ENCODE results near the gene GCNT4.

The GCNT4 gene

DNA sequence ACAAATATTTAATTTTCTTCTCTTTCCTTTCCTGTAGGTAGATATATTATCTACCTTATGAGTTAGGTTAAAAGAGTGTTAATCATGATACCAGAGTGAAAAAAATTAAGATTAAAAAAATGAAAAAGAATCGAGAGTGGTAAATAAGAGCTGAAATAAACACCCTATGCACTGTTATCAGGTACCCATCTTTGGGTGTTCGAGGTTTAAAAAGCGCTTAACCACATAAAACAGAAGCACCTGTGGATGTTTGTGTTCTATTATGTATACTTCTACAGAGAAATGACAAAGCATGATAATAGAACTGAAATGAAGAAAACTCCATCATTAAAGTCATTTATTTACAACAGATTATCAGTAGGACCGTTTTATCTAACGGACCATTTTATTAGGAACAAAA is 25.7 kb upstream of the GCNT4 start:
- TF ChIP-seq, protein P1, sequence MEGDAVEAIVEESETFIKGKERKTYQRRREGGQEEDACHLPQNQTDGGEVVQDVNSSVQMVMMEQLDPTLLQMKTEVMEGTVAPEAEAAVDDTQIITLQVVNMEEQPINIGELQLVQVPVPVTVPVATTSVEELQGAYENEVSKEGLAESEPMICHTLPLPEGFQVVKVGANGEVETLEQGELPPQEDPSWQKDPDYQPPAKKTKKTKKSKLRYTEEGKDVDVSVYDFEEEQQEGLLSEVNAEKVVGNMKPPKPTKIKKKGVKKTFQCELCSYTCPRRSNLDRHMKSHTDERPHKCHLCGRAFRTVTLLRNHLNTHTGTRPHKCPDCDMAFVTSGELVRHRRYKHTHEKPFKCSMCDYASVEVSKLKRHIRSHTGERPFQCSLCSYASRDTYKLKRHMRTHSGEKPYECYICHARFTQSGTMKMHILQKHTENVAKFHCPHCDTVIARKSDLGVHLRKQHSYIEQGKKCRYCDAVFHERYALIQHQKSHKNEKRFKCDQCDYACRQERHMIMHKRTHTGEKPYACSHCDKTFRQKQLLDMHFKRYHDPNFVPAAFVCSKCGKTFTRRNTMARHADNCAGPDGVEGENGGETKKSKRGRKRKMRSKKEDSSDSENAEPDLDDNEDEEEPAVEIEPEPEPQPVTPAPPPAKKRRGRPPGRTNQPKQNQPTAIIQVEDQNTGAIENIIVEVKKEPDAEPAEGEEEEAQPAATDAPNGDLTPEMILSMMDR (IDR thresholded peaks at IDR 0.05; ENCODE audit: low read depth, low read length): no peak
- no peak overlapping the region for H3K4me3 ChIP-seq (ENCODE audit: low read depth, low read length)

DNA sequence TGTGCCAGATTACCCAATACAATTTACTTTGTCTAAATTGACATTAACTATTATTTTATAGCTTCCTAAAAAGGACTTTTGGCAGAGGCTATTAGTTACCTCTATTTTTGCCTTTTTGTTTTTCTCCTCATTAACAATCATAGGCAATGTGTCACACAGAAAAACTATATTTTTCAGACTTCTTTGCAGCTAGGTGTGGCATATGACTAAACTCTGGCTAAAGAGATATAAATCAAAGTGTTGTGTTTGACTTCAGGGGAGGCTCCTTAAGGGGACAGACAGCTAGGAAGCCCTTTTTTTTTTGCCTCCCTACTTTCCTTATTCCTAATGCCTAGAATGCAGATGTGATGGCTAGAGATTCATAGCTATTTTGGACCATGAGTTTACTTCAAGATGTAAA is 19.7 kb upstream of the GCNT4 start:
- H3K4me3 ChIP-seq (ENCODE audit: low read depth, low read length): no peak overlapping the region
- TF ChIP-seq, protein P1 (IDR thresholded peaks at IDR 0.05; ENCODE audit: low read depth, low read length): no peak

DNA sequence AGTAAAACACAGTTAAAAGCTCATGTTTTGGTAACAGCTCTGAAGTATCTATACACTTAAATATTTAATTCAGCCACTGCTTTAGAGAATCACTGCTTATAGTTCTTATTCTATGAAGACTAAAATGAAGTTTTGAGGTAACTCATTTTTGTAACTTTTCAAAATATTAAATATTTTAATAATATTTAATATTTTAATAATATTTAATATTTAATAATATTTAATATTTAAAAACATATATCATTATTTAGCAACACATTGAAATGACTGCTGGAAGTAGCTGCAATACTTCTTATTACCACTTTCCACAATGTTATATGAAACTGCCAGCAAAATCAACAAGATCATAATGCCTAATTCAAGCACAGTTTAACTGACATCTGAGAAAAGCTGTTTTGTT is 18.7 kb upstream of the GCNT4 start:
- TF ChIP-seq, protein P1 (IDR thresholded peaks at IDR 0.05; ENCODE audit: low read depth, low read length): no peak
- no peak overlapping the region for H3K4me3 ChIP-seq (ENCODE audit: low read depth, low read length)

DNA sequence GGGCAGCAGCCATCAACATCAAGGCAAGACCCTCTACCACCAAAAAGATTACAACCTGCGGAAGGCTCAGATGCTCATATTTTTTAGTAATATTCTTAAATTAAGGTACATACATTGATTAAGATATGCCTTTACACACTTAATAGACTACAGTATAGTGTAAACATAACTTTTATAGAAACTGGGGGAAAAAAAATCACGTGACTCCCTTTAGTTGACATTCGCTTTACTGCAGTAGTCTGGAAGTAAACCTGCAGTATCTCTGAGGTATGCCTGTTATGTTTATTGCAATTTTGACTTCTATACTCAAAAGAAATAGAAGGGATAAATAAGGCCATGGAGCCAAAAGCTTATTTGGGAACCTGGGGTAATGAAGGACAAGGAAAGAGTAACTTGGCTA is 15.1 kb upstream of the GCNT4 start:
- no peak overlapping the region for H3K4me3 ChIP-seq (ENCODE audit: low read depth, low read length)
- TF ChIP-seq, protein P1 (IDR thresholded peaks at IDR 0.05; ENCODE audit: low read depth, low read length): no peak

DNA sequence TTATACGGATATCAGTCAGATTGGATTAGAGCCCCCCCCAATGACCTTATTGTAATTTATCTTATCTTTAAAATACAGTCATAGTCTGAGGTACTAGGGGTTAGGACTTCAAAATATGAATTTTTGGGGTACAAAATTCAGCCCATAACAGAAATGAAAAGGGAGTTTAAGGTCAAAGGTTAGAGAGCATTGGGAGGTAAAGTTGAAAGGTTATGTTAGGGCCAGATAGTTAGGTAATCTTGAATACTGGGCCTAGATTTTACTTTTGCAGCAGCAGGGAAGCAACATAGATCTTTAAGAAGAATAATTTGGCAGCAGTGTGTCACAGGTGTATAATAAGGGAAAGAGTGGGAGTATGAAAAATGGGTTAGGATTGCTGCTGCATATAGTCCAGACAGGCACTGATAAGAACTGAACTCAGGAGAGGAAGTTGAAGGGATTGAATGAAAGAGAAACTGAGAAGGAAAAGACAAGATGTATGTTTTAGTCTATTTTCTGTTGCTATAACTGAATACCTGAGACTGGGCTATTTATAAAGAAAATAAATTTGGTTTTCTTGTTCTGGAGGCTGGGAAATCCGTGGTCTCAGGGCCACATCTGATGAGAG is 10.7 kb upstream of the GCNT4 start:
- TF ChIP-seq, protein P1 (IDR thresholded peaks at IDR 0.05; ENCODE audit: low read depth, low read length): no peak
- no peak overlapping the region for H3K4me3 ChIP-seq (ENCODE audit: low read depth, low read length)

DNA sequence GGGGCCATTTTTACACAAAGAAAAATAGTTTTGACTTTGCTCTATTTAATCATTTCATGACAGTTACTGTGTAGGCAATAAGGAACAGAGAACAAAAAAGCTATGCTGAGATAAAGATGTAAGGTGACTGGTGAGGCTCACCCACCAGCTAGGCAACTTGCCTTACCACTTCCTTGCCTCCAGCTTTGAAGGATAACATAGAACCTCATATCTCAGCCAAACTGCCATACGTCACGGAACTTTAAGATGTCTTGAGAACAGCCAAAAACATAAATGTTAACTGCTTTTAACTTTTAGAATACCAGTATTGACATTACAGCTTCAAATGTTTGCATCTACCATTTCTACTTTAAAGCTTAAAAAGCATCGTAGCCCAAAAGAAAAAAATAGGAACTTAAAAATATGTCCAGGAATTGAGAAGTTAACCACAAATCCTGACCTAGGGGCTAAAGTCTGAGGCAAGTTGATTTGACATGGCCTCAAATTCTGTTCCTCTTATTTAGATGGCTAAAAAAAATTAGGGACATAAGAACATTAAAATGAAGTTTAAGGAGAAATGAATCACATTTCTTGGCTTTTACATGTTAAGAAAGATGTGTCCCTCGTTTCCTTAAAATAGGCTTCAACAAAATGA is 7.7 kb upstream of the GCNT4 start:
- H3K4me3 ChIP-seq (ENCODE audit: low read depth, low read length): no peak overlapping the region
- TF ChIP-seq, protein P1 (IDR thresholded peaks at IDR 0.05; ENCODE audit: low read depth, low read length): no peak

DNA sequence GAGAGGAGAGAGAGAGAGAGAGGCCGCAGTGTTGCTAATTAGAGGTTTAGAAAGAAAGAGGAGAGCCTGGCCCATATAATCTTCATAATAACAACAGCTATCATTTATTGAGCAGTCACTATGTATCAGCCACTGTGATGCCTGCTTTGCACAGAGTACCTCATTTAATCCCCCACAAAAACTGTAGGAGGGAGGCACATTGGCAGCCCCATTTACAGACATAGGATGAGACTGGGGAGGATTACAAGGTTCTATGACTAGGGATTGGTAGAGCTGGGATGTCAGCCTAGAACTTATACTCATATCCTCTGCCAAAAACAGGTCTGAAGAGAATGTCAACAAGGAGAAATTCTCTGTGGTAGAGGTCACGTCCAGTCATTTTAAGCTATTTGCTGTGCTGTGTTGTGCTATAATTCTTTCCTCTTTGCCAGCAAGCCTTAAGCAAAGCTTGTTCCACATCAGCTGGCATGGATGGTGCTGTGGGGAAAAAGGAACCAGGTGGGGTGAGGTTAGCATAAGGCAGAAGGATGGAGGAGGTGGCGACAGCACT is 6.7 kb upstream of the GCNT4 start:
- TF ChIP-seq, protein P1 (IDR thresholded peaks at IDR 0.05; ENCODE audit: low read depth, low read length): no peak
- H3K4me3 ChIP-seq (ENCODE audit: low read depth, low read length): no peak overlapping the region

Data from WI38 (cell line).